GM12878 (cell line): Measurements from ENCODE around the gene PPP1R2. TPM values are rescaled to one million over a fixed set of nuclear protein-coding genes. Genes with fewer than 3 reads are reported as not detected.

Source experiments
- BCL3 ChIP-seq: IDR thresholded peaks from 2 replicates; pipeline ENCODE4 v1.6.1; 2011; ENCODE audit warnings: borderline replicate concordance, low read depth, mild to moderate bottlenecking, moderate library complexity, low read length; ENCODE audit not compliant: insufficient read depth, poor library complexity, severe bottlenecking
- NFXL1 ChIP-seq: fragments of 450-650 bp; IDR thresholded peaks from 2 replicates; pipeline ENCODE4 v1.6.1; 2017; ENCODE audit warnings: antibody characterized with exemption, mild to moderate bottlenecking, borderline replicate concordance
- RAD21 ChIP-seq: IDR thresholded peaks from 2 replicates; pipeline ENCODE4 v1.6.1; 2011; ENCODE audit warnings: mild to moderate bottlenecking, low read depth, low read length, moderate library complexity; ENCODE audit not compliant: insufficient read depth
- RELB ChIP-seq: fragments of 450-650 bp; IDR thresholded peaks from 2 replicates; pipeline ENCODE4 v1.6.1; 2017; ENCODE audit warnings: low read depth, mild to moderate bottlenecking, moderate library complexity
- SKIL ChIP-seq: fragments of 450-650 bp; IDR thresholded peaks from 2 replicates; pipeline ENCODE4 v1.6.1; 2017; ENCODE audit warnings: mild to moderate bottlenecking, low read depth, inconsistent platforms; ENCODE audit not compliant: poor library complexity, severe bottlenecking
- SMC3 ChIP-seq: IDR thresholded peaks from 2 replicates; pipeline ENCODE4 v1.6.1; 2011; ENCODE audit warnings: low read length, improper control_type of control experiment, borderline replicate concordance
- WRNIP1 ChIP-seq: IDR thresholded peaks from 2 replicates; pipeline ENCODE4 v1.6.1; 2011; ENCODE audit warnings: low read depth, low read length, improper control_type of control experiment, borderline replicate concordance
- polyA plus RNA-seq, 11 experiments: library from polyadenylated mRNA; depleted of rRNA in 4 of 11; unstranded in 6 of 11; stranded (reverse) in 5 of 11; fragments of >200 nt; fragmentation: Nextera tagmentation in 4 of 11; fragmentation: Illumina TruSeq in 1 of 11; extraction: Ambion mirVana in 4 of 11; extraction: Trizol in 1 of 11; gene quantifications; 1 replicate in 1 of 11; 2 replicates in 10 of 11; pipeline versions ENCODE4 v1.2.1 to v1.2.3, GENCODE V29; 2011 to 2016; ENCODE audit warnings: inconsistent platforms in 2 of 11, missing spikeins in 2 of 11, low read depth in 1 of 11
- total RNA-seq, 4 experiments: library from RNA; depleted of rRNA in 3 of 4; stranded (reverse); fragments of >200 nt in 3 of 4; fragmentation: Illumina TruSeq in 1 of 4; extraction: Trizol in 1 of 4; gene quantifications; 2 replicates each; pipeline versions ENCODE4 v1.2.1 to v1.2.3, GENCODE V29; 2013 to 2021

The PPP1R2 gene
- total and polyA plus RNA-seq, 10 of the 15 experiments (the other 5 are each of a cell fraction or from before 2014, with no cell fraction given): 10.5 to 116 (median 46.9) TPM

- TF ChIP-seq RAD21 (peak; percentile 69), SKIL (peak; percentile 40), SMC3 (peak; percentile 77; the same call in 1 of the 2 replicates), NFXL1 (no peak), BCL3 (no peak), RELB (no peak), WRNIP1 (no peak)
Observed at GRCh38 chr3:195522254-195523023, 20.7 kb downstream of the PPP1R2 start (continued).
